HG03558 (cell line): ENCODE measurements around the gene STC2.
"Not testable (repeated sequence)": the region's sequence is repeated elsewhere in the genome, so short reads cannot be mapped to it uniquely, and the experiment has no call there.

ENCODE experiments used
- ATAC-seq: cut with Tn5 transposase; IDR thresholded peaks from one replicate; pipeline ENCODE4 v1.9.1; 2021; ENCODE audit warnings: moderate number of reproducible peaks; ENCODE audit not compliant: unreplicated experiment; ENCODE audit errors: extremely low read depth

STC2 gene

GRCh38 chr5:173298213-173298926, 29.8 kb downstream of the STC2 start:
- ATAC-seq, result no peak

- ATAC-seq, result no peak
Measured at GRCh38 chr5:173297813-173298212, 30.4 kb downstream of the STC2 start.

- no peak for ATAC-seq
Measured at GRCh38 chr5:173296737-173297676, 31.2 kb downstream of the STC2 start.

- no peak for ATAC-seq
Measured at GRCh38 chr5:173295796-173296195, 32.4 kb downstream of the STC2 start.

GRCh38 chr5:173294673-173295320, 33.4 kb downstream of the STC2 start:
- no peak for ATAC-seq

- no peak for ATAC-seq
Measured at GRCh38 chr5:173293817-173294672, 34.2 kb downstream of the STC2 start.

GRCh38 chr5:173291722-173292658, 36.2 kb downstream of the STC2 start:
- ATAC-seq, result no peak

GRCh38 chr5:173290477-173291131, 37.6 kb downstream of the STC2 start:
- no peak for ATAC-seq

GRCh38 chr5:173289372-173289771, 38.8 kb downstream of the STC2 start:
- ATAC-seq, result no peak

- ATAC-seq, result no peak
Measured at GRCh38 chr5:173288632-173289031, 39.6 kb downstream of the STC2 start.

- no peak for ATAC-seq
Measured at GRCh38 chr5:173287086-173287485, 41.1 kb downstream of the STC2 start.

GRCh38 chr5:173284343-173284958, 43.8 kb downstream of the STC2 start:
- ATAC-seq, result not testable (repeated sequence)

GRCh38 chr5:173283318-173284288, 44.6 kb downstream of the STC2 start:
- ATAC-seq, result peak; percentile 49

- no peak for ATAC-seq
Measured at GRCh38 chr5:173282916-173283315, 45.3 kb downstream of the STC2 start.

GRCh38 chr5:173281910-173282309, 46.3 kb downstream of the STC2 start:
- no peak for ATAC-seq

- no peak for ATAC-seq
Measured at GRCh38 chr5:173279166-173279565, 49.0 kb downstream of the STC2 start.

GRCh38 chr5:173278641-173279040, 49.6 kb downstream of the STC2 start:
- no peak for ATAC-seq
